HTERT RPE-1 (cell line): ENCODE results near the gene CSH2.
"Not testable (repeated sequence)": the region's sequence is repeated elsewhere in the genome, so short reads cannot be mapped to it uniquely, and the experiment has no call there.

Experiments
- in situ Hi-C: fragments of 300-500 bp; cut with MboI; formaldehyde crosslinking; loops from 4 replicates; pipeline ENCODE4 v1.14.3; 2020; ENCODE audit warnings: low sequenced_read_pairs

The CSH2 gene

GRCh38 chr17:63873577-63873976, at the start of gene CSH2:
TSS of gene CSH2 (minus strand) at chr17:63873677. CDS start at chr17:63873614, 63 bp downstream.
- in situ Hi-C loops, result not testable (repeated sequence)

GRCh38 chr17:63922402-63922801, 48.9 kb upstream of the CSH2 start:
- in situ Hi-C loops, result not testable (repeated sequence)

GRCh38 chr17:63920779-63921178, 47.3 kb upstream of the CSH2 start:
- in situ Hi-C loops, result not testable (repeated sequence)

DNA sequence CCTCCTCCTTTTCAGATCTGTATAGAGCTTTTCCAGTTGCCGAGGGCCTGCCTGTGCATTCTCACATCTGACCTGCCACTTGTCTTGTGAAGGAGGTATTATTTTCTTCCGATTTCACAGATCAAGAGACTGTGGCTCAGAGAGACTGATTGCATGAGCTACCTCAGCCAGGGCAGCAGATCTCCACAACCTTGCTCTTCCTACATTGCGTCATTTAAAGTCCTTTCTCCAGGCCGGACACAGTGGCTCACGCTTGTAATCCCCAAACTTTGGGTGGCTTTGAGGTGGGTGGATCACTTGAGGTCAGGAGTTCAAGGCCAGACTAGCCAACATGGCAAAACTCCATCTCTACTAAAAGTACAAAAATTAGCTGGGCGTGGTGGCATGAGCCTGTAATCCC, 46.6 kb upstream of the CSH2 start:
- in situ Hi-C loops, result not testable (repeated sequence)

DNA sequence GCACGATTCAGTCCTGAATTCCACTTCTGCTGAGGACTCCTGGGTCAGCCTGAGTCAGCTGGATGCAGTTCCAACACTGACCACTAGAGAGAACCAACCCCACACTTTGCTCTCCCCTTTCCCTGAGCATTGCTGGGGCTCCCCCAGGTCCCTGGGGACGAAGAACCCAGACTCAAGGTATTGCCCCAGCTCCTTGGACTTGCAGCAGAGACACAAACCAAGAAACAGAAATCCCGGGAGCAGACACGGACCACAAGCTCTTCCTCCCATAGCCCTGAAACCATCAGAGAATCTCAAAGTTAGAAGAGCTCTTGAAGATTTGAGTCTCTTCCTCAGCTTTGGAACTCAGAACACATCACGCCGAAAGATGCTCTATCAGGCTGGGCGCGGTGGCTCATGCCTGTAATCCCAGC, 45.8 kb upstream of the CSH2 start:
- in situ Hi-C loops, result no loop called here

DNA sequence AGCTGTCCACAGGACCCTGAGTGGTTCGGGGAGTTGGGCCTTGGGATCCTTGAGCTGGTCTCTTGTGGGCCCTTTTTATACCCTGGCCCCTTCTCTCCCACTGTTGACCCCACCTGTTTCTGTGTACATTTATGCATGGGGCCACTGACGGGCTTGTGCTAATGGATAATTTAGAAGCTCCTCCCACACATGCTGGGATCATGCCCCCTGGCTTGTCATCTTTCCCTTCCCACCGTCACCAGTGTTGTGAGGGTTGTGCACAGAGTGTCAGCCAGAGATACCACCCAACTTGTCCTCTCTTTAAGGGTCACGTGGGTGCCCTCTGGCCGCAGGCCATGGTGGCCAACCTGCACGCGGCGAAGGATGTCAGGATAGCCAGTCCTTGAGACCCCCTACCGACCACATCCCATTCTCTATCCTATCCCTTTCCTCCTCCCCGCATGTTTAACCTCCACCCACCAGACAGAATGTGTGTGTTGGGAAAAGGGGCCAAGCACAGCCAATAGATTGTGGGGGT, 45.4 kb upstream of the CSH2 start, which contains the start of gene GH1:
Gene GH1, minus strand, starts transcription at position 51 of the 517 bp plus-strand sequence. CDS start 63 bp downstream, outside the sequence.
- in situ Hi-C loops, result not testable (repeated sequence)

DNA sequence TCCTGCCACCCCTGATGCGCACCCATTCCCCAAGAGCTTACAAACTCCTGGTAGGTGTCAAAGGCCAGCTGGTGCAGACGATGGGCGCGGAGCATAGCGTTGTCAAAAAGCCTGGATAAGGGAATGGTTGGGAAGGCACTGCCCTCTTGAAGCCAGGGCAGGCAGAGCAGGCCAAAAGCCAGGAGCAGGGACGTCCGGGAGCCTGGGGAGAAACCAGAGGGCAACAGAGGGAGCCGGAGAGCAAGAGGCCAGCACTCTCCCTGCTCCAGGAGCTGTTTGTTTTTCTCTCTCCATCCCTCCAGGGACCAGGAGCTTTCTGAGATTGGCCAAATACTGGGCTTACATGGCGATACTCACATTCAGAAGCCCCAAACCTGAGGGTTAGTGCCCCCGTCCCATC, 44.8 kb upstream of the CSH2 start:
- in situ Hi-C loops, result no loop called here

DNA sequence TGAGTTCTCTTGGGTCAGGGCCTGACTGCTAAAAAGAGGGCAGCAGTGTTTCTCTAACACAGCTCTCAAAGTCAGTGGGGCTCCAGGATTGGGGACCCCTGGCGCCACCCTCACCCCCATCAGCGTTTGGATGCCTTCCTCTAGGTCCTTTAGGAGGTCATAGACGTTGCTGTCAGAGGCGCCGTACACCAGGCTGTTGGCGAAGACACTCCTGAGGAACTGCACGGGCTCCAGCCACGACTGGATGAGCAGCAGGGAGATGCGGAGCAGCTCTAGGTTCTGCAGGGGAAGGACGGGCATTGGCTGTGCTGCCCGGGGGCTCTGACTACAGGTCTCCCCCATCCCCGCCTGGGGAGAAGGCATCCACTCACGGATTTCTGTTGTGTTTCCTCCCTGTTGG, 44.2 kb upstream of the CSH2 start:
- in situ Hi-C loops, result no loop called here

DNA sequence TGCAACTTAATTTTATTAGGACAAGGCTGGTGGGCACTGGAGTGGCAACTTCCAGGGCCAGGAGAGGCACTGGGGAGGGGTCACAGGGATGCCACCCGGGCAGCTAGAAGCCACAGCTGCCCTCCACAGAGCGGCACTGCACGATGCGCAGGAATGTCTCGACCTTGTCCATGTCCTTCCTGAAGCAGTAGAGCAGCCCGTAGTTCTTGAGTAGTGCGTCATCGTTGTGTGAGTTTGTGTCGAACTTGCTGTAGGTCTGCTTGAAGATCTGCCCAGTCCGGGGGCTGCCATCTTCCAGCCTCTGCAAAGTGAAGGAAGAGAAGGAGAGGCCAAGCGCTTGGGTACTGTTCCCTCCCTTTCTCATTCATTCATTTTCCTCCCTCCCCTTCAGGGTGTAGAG, 43.7 kb upstream of the CSH2 start:
- in situ Hi-C loops, result not testable (repeated sequence)

- in situ Hi-C loops, result no loop called here
These were observed 43.2 kb upstream of the CSH2 start for GRCh38 chr17:63916566-63917185.

DNA sequence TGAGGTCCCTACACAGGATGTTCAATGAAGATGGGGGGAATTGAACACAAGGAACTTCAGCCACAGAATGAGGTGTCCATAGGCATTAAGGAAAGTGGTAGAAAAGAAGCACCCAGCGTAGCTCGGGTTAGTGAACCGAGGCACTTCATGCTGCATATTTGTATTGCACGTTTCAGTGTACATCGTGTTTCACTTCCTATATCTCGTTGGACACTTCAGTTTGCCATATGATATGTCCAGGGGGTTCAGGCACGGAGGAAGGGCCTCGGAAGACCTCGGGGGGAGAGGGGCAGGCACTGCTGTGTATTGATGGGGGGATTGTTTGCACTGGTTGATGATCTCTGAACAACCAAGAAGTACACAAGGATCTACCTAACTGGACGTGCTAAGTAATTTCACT, 42.3 kb upstream of the CSH2 start:
- in situ Hi-C loops, result not testable (repeated sequence)

- in situ Hi-C loops, result no loop called here
These were observed 41.0 kb upstream of the CSH2 start for GRCh38 chr17:63914471-63914870.

DNA sequence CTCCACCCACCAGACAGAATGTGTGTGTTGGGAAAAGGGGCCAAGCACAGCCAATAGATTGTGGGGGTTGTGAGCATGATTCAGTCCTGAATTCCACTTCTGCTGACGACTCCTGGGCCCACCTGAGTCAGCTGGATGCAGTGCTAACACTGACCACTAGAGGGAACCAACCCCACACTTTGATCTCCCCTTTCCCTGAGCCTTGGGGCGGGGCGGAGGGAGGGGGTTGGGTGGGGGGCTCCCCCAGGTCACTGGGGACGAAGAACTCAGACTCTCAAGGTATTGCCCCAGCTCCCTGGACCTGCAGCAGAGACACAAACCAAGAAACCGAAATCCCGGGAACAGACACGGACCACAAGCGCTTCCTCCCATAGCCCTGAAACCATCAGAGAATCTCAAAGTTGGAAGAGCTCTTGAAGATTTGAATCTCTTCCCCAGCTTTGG, 38.2 kb upstream of the CSH2 start:
- in situ Hi-C loops, result no loop called here

DNA sequence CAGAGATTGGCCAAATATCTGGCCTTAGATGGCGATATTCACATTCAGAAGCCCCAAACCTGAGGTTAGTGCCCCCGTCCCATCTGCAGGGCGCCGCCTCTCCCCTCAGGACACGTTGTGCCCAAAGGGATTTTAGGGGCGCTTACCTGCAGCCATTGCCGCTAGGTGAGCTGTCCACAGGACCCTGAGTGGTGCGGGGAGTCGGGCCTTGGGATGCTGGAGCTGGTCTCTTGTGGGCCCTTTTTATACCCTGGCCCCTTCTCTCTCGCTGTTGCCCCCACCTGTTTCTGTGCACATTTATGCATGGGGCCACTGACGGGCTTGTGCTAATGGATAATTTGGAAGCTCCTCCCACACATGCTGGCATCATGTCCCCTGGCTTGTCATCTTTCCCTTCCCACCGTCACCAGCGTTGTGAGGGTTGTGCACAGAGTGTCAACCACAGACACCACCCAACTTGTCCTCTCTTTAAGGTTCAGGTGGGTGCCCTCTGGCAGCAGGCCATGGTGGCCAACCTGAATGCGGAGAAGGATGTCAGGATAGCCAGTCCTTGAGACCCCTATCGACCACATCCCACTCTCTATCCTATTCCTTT, 37.7 kb upstream of the CSH2 start, which contains the start of gene CSHL1:
Gene CSHL1, minus strand, starts transcription at position 218 of the 595 bp plus-strand sequence. Its CDS starts 62 bp downstream, at position 156.
- in situ Hi-C loops, result no loop called here

DNA sequence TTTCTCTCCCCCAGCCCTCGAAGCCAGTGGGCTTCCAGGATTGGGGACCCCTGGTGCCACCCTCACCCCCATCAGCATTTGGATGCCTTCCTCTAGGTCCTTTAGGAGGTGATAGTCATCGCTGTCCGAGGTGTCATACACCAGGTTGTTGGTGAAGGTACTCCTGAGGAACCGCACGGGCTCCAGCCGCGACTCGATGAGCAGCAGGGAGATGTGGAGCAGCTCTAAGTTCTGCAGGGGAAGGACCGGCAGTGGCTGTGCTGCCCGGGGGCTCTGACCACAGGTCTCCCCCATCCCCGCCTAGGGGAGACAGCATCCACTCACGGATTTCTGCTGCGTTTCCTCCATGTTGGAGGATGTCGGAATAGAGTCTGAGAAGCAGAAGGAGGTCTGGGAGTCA, 36.6 kb upstream of the CSH2 start:
- in situ Hi-C loops, result no loop called here

GRCh38 chr17:63909586-63909985, 36.1 kb upstream of the CSH2 start:
- in situ Hi-C loops, result not testable (repeated sequence)

DNA sequence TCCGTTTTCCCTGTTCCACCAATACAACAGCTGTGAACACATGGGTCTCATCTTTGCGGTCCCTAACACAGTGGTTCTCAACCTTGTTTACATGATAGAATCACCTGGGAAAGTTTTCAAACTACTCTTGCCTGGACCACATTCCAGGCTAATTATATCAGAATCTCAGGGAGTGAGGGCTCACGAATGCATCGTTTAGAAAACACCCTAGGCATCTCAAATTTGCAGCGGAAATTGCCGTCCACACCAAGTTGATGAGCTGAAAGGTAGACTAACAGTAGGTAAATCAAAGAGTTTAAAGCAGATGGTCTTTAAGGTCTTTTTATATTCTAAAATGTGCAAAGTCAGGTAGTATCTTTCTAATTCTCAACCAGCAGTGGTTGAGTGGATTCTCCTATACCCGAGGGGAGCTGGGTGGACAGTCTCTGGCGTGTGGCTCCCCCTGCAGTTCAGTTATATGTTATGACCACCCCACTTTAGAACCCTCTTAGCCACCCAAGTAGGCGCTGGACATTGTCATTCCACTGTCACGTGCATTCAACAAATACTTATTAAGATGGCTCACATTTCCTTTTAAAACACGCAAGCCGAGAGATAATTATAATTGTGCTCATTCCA, 33.8 kb upstream of the CSH2 start:
- in situ Hi-C loops, result not testable (repeated sequence)

- in situ Hi-C loops, result not testable (repeated sequence)
These were observed 31.3 kb upstream of the CSH2 start for GRCh38 chr17:63904796-63905195.

GRCh38 chr17:63903787-63904201, 30.3 kb upstream of the CSH2 start:
- in situ Hi-C loops, result not testable (repeated sequence)

GRCh38 chr17:63901971-63902370, 28.5 kb upstream of the CSH2 start:
- in situ Hi-C loops, result not testable (repeated sequence)

DNA sequence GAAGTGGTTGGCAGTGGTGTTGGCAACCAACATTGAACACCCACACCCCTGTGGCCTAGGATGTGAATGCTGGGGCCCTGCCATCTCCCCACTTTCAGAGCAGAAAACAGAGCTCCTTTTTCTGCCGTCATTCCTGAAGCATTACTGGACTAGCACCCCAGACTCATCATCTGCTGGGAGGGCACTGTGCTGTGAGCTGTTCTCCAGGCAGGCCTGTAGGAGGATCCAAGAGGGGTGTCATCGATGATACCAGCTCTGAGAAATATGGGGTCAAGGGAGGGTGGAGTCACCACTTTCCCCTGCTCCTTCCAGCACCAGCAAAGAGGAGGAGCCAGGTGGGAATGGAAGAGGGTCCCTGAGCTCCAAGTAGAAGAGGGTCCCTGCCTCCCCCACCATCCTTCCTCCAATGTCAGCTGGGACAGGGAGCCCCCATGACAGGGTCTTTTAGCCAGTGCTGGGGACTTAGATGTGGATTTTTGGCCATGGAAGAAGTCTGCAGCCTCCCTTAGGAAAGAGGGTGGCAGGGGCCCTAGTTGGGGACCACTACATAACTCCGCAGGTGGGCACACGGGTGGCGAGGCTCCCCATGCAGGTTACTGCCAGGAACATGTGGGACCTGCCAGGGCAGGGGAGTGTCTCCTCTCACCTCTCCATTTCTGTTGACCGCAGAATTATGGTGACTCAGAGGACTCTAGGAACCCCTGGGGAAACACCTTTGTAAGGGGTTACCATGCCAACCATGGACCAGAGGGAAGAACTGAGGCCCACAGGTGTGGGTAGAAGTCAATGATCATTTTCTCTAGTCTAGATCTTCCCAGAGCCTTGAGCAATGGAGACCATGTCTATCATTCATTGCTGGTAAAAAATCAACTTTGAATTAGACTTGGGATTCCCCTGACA, 25.7 kb upstream of the CSH2 start:
- in situ Hi-C loops, result not testable (repeated sequence)
